ENCODE results near the gene CHRND. TPM values are rescaled to one million over a fixed set of nuclear protein-coding genes. Genes with fewer than 3 reads are reported as not detected.

CHRND gene
- total RNA-seq, 1 experiment from 2014 or later: not detected

DNA sequence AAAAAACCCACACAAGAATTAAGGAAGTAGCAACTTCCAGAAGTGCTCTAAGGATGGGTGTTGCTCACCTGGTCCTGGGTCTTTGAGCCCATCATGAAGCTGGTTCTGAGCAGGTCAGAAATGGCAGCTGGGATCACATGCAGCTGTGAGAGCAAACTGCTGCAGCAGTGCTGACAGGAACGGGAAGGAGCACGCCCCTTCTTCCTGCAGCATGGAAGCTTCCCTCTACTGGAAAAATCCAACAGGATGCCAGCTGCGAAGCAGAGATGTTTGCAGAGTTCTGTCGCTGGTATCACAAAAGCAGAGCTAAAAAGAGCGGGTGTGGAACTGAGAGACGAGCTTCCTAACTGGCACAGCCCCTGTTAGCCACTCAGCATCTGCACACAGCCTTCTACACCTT, 58.3 kb downstream of the CHRND start (continued):
- TF ChIP-seq, protein P1, sequence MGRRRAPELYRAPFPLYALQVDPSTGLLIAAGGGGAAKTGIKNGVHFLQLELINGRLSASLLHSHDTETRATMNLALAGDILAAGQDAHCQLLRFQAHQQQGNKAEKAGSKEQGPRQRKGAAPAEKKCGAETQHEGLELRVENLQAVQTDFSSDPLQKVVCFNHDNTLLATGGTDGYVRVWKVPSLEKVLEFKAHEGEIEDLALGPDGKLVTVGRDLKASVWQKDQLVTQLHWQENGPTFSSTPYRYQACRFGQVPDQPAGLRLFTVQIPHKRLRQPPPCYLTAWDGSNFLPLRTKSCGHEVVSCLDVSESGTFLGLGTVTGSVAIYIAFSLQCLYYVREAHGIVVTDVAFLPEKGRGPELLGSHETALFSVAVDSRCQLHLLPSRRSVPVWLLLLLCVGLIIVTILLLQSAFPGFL (CRISPR knock-in tag; IDR thresholded peaks at IDR 0.05; ENCODE audit: borderline replicate concordance): no peak
- TF ChIP-seq TEAD4 (CRISPR knock-in tag; IDR thresholded peaks at IDR 0.05): no peak
- TF ChIP-seq, protein P2, sequence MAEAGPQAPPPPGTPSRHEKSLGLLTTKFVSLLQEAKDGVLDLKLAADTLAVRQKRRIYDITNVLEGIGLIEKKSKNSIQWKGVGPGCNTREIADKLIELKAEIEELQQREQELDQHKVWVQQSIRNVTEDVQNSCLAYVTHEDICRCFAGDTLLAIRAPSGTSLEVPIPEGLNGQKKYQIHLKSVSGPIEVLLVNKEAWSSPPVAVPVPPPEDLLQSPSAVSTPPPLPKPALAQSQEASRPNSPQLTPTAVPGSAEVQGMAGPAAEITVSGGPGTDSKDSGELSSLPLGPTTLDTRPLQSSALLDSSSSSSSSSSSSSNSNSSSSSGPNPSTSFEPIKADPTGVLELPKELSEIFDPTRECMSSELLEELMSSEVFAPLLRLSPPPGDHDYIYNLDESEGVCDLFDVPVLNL (CRISPR knock-in tag; IDR thresholded peaks at IDR 0.05; ENCODE audit: borderline replicate concordance, low read depth): no peak
- TF ChIP-seq ELF4 (CRISPR knock-in tag; IDR thresholded peaks at IDR 0.05; ENCODE audit: low read depth): no peak
- no peak for TF ChIP-seq HMGXB4 (CRISPR knock-in tag; IDR thresholded peaks at IDR 0.05)
- no peak for TF ChIP-seq ZNF232 (CRISPR knock-in tag; IDR thresholded peaks at IDR 0.05)
- no peak for TF ChIP-seq JAZF1 (CRISPR knock-in tag; IDR thresholded peaks at IDR 0.05)
- TF ChIP-seq HMGA2 (CRISPR knock-in tag; IDR thresholded peaks at IDR 0.05): no peak
- no peak for TF ChIP-seq GTF2I (CRISPR knock-in tag; conservative IDR thresholded peaks at IDR 0.05)
- no peak for TF ChIP-seq SMAD3 (CRISPR knock-in tag; IDR thresholded peaks at IDR 0.05; ENCODE audit: borderline replicate concordance)
- TF ChIP-seq, protein P3, sequence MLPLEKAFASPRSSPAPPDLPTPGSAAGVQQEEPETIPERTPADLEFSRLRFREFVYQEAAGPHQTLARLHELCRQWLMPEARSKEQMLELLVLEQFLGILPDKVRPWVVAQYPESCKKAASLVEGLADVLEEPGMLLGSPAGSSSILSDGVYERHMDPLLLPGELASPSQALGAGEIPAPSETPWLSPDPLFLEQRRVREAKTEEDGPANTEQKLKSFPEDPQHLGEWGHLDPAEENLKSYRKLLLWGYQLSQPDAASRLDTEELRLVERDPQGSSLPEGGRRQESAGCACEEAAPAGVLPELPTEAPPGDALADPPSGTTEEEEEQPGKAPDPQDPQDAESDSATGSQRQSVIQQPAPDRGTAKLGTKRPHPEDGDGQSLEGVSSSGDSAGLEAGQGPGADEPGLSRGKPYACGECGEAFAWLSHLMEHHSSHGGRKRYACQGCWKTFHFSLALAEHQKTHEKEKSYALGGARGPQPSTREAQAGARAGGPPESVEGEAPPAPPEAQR (CRISPR knock-in tag; IDR thresholded peaks at IDR 0.05): no peak

Other genes with a start within 250 kb of the CHRND start
- 0.14 to 0.20 TPM (median 0.14 TPM) in 3 replicates for gene ALPP, start 147.4 kb upstream of the CHRND start, total RNA-seq (2021)
- gene ALPG, start 119.3 kb upstream of the CHRND start, total RNA-seq (2021): 0.94 to 1.3 TPM (median 1.2 TPM) in 3 replicates
- not detected in 3 replicates for gene ALPI, start 70.0 kb upstream of the CHRND start, total RNA-seq (2021)
- 21.4 to 23.3 TPM (median 21.9 TPM) in 3 replicates for gene ECEL1, start 38.3 kb upstream of the CHRND start, total RNA-seq (2021)
- not detected in 3 replicates for gene PRSS56, start 5.8 kb upstream of the CHRND start, total RNA-seq (2021)
- 0.20 TPM in 1 of 3 replicates, not detected in the others for gene CHRNG, start 13.5 kb downstream of the CHRND start, total RNA-seq (2021)
- 5.2 to 9.0 TPM (median 6.1 TPM) in 3 replicates for gene TIGD1, start 24.4 kb downstream of the CHRND start, total RNA-seq (2021)
- 90.6 to 97.8 TPM (median 95.9 TPM) in 3 replicates for gene EIF4E2, start 24.5 kb downstream of the CHRND start, total RNA-seq (2021)
- 5.4 to 6.8 TPM (median 6.1 TPM) in 3 replicates for gene EFHD1, start 107.4 kb downstream of the CHRND start, total RNA-seq (2021)
- 49.3 to 53.1 TPM (median 52.0 TPM) in 3 replicates for gene GIGYF2, start 171.2 kb downstream of the CHRND start, total RNA-seq (2021)